Measurements from ENCODE around the gene CACNA1D. TPM values are rescaled to one million over a fixed set of nuclear protein-coding genes. Genes with fewer than 3 reads are reported as not detected.
"Not testable (repeated sequence)": the region's sequence is repeated elsewhere in the genome, so short reads cannot be mapped to it uniquely, and the experiment has no call there.

CACNA1D gene
- 5.6 TPM for total RNA-seq

DNA sequence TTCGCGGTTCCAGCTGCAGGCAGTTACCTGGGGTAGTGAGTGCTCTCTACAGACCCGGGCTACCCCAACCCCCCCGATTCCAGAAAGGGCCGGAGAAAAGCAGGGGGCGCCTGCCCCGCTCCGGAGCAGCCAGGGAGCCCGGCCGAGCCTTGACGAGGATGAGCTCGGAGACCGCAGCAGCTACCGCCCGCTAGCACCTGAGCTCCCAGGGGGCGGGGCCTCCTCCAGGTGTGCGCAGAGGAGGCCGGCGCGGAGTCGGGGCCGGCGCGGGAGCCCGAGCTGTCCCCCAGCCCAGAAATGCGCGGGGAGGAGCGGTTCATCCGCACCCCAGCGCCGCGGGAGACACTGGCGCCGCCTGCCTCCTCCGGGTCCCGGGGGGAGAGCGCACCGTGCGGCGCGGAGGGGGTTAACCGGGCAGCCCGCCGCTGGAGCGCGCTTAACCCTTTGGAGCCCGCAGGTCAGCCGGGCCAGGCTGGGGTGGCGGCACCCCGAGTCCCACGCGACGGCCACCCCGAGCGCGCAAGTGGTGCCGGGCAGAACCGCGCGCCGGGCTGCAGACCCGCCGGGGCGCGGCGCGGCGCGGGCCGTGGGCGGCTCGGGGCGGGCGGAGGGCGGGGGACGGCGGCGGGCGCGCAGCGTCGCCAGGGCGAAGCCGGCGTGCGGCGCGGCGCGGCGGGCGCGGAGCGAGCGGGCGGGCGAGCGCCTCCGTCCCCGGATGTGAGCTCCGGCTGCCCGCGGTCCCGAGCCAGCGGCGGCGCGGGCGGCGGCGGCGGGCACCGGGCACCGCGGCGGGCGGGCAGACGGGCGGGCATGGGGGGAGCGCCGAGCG, at the start of gene CACNA1D:
Gene CACNA1D (plus strand): TSS at position 649 of the 829 bp plus-strand sequence. CDS start 556 bp downstream, outside the sequence.
- DNase-seq = no peak

DNA sequence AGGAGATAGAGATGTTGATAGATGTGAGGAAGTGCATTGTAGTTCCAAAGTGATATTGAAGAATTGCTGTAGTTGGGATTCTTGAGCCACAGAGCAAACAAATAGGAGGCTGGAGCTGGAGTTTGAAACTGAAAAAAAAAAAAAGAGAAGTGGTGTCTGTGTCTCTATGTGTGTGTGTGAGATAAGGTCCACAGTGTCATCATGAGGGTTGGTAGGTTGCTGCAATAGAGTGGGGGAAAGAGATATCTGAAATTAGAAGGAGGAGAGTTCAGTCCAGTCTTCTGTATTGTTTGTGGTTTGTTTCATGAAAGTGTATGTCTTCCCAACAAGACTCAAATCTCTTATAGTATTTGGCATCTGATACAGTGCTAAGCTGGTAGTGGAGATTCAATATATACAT, 37.3 kb upstream of the CACNA1D start:
- DNase-seq = no peak

DNA sequence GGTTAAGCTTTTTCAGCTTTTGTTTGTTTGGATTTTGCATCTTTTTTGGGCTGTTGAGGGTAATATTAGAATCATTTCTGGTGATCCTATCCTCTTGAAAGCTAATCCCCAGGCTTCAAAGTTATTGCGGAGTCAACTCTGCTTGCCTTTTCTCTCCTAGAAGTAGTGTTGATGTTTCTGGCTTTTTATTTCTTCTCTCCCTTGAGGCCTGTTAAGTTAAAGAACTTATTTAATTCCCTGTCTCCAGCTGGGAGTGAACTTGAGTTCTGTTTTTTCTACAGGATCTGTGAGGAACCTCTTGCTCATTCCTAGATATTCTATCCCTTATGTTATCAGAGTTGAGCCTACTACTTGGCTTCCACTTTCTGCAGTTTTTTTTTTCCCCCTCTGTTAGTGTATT, 34.1 kb upstream of the CACNA1D start:
- DNase-seq = no peak

DNA sequence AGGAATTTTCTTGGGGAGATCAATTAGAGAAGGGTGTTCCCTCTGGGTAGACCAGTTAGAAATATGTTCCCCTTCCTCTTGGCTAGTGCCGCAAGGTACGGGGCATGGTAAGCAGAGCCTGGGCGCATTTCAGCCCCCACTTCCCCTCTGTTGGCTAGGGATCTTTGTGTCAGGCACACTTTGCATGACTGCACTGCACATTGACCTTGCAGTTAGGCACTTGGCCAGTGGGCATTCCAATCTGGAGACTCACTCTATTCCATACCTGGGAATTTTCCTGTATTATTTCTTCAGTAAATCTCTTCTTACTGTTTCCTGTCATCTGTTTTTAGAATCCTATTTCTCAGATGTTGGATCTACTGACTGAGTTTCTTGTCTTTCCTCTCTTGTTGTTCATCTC, 30.0 kb upstream of the CACNA1D start:
- no peak for DNase-seq

DNA sequence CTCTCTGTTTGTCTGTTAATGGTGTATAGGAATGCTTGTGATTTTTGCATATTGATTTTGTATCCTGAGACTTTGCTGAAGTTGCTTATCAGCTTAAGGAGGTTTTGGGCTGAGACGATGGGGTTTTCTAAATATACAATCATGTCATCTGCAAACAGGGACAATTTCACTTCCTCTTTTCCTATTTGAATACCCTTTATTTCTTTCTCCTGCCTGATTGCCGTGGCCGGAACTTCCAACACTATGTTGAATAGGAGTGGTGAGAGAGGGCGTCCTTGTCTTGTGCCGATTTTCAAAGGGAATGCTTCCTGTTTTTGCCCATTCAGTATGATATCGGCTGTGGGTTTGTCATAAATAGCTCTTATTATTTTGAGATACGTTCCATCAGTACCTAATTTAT, 24.7 kb upstream of the CACNA1D start:
- not testable (repeated sequence) for DNase-seq

DNA sequence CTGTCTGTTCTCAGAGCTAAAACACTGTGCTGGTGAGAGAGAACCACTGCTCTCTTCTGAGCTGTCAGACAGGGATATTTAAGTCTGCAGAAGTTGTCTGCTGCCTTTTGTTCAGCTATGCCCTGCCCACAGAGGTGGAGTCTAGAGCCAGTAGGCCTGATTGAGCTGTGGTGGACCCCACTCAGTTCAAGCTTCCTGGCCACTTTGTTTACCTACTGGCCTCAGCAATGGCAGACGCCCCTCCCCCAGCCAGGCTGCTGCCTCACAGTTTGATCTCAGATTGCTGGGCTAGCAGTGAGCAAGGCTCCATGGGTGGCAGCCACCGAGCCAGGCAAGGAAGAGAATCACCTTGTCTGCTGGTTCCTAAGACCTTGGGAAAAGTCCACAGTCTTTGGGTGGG, 21.0 kb upstream of the CACNA1D start:
- DNase-seq = no peak

DNA sequence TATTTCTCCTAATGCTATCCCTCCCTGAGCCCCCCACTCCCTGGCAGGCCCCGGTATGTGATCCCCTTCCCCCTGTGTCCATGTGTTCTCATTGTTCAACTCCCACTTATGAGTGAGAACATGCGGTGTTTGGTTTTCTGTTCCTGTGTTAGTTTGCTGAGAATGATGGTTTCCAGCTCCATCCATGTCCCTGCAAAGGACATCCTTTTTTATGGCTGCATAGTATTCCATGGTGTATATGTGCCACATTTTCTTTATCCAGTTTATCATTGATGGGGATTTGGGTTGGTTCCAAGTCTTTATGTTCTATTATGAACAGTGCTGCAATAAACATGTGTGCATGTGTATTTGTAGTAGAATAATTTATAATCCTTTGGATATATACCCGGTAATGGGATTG, 18.0 kb upstream of the CACNA1D start:
- DNase-seq = not testable (repeated sequence)

DNA sequence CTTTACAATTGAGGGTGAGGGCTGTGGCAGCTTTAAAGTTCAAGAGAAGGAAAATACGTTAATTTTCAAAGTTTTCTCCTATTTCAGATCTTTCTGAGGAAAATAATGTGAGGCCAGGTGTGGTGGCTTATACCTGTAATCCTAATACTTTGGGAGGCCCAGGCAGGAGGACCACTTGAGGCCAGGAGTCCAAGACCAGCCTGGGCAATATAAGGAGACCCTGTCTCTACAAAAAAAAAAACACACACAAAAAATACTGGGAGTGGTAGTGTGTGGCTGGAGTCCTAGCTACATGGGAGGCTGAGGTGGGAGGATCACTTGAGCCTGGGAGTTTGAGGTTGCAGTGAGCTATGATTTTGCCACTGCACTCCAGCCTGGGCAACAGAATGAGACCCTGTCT, 16.7 kb upstream of the CACNA1D start:
- not testable (repeated sequence) for DNase-seq

DNA sequence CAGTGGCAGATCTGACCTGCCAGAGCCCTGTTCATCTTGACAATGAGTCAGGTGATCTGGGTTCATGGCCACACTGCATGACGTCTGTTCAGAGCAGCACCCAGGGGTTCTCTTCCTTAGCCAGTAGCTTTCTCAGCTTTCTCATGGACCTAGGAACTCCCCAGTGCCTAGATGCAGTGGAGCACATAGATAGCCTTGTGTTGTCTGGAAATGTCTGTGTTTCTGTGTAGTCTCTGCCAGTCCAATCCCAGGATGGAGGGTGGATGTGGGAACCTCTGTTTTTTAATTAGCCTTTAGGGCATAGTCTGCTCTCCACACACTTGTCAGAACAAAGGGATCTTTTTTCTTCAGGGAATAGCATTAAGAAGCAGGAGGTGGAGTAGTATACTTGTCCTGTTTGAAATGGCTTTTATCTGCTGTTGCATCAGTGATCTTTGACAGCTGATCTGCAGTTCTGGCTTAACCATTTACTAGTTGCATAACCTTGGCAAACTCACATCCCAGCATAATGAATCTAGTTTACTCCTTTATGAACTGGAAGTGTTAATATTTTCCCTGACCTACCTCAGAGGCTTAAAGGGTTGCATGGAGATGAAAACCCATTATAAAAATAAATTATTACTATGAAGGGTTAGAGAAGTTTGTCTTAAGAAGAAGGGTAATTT, 16.1 kb upstream of the CACNA1D start:
- DNase-seq = no peak

DNA sequence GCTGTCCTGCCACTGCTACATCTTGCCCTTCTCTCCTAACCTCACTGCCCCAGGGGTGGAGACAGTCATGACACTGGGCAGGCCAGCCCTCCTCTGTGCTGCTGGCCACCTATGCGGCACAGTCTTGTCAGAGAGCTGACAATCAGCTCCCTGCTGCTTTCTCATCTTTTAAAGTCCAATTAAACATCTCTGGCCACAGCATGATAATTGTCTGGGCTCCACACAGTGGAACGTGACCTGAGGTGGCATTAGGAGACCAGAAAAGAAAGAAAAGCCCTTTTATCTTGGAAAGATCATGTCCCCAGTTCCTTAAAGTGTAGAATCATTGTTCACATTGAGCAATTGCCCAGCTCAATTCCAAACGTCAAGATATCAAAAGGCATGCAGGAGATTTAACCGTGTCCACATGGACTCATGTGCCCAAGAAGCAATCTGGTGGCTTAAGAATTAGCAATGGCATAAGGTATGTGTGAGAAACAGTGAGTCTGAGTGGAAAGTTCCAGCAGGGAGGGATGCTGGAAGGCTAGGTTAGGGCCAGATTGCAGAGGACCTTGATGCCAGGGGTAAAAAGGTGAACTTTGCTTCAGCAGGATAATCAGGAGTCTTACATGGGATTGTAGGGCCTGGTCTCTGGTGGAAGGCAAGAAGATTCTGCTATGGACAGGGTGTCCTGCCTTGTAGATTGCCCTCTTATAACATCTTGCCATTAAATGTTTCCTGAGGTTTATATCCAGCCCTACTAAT, 15.3 kb upstream of the CACNA1D start:
- no peak for DNase-seq

DNA sequence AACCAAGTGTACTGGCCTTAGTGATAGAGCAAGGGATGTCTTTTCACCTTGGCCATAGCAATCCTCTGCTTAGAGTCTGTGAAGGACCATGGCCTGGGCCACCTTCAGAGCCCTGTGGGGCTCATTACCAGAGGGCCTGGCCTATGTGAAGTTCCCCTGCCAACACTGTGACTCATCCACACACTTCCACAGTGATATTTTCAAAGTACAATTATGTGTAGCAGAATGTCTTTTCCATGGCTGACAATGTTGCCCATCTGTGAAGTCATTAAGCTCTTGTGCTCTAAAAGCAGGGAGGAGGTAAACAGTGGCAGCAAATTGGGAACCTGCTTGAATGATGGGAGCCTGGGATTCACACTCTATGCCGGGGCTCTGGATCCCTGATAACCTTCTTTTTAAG, 12.2 kb upstream of the CACNA1D start:
- DNase-seq = no peak

DNA sequence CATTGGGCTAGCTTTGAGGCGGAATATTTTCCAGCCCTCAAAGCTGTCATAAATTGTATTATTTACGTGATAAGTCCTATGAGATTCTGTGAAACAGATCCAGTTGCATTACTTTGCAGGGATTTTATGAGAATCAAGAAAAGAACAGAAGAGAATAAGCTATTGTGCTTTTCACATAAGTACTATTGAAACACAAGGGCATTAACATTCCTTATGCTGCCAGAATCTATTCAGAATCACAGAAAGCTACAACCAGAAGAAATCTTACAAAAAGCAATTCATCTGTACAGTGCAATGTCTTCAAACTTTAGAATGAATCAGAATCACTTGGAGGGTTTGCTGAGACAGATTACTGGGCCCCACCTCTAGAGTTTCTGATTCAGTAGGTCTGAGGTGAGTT, 10.6 kb upstream of the CACNA1D start:
- DNase-seq = no peak

DNA sequence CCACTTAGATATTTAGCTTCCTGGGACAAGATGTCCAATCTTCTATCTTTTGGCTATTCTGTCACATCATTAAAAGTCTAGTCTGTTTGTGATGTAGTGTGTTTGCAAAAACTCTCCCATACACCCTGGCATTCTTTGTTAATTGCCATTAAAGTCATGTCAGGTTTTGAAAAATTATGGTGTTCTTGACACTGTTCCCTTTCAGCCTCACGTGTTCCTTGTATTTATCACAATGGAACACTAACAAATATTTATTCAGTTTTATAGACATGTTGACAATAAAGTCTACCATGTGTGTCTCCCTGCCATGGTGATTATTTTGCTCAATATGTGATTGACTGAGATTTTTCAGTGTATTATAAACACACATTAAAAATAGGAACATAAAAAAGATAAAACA, 9.4 kb upstream of the CACNA1D start:
- no peak for DNase-seq

DNA sequence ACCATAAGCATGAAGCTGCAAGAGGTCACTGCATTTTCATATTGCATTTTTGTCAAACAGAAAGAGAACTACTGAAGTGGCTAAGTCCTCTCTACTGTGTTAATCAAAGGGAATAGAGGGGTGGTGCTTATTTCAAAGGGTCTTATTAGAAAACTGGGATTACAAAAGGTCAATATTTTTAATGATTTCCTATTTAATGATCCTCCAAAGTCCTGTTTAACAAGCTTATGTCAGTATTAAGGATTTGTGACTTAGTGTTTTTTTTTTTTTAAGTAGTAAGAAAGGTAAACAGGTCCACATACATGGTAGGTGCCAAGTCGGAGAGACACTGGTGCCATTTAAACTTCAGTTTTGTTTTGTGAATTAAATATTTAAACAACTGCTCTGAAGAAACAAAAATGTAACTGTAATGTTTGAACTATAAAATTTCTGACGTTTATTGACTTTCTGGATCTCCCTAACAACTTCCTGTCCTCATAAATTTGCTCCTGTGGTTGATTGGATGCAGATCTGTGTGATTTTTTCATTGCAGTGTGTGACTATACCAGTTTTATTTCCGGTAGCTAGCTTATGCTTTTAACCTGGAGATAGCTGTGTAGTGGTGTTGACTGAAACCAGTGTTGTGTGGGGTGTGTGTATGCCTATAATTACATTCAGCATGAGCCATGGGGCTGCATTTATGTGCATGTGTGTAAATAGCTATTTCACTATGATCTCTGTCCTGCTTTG, 8.6 kb upstream of the CACNA1D start:
- no peak for DNase-seq

DNA sequence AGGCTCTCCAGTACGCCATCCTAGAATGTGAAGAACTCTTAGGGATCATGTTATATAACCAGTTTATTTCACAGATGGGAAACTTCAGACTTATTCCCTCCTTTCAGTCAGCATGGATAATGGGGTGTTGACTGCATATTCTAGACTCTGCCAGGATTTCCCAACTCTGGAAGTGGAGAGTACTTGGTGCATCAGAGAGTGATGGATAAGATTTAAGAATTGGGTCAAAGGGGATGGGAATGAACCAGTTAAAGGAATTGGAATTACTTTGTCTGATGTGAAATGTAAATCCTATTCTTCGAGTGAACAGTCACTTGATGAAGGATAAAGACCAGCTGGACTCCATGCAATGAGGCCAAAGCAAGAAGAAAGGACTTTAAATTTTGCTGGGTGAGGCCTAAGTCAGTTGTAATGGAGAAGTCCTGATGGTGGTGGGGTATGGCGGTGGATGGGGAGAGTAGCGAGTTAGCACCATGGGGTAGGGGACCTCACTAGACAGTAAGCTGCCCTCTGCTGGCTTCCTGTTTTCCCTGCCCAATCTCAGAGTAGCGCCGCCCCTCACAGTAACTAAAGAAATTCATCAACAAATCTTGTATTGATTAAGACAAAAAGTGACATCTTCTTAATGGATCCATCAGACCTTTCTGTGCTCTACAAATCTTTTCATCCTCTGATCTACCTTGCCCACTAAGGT, 7.3 kb upstream of the CACNA1D start:
- no peak for DNase-seq

DNA sequence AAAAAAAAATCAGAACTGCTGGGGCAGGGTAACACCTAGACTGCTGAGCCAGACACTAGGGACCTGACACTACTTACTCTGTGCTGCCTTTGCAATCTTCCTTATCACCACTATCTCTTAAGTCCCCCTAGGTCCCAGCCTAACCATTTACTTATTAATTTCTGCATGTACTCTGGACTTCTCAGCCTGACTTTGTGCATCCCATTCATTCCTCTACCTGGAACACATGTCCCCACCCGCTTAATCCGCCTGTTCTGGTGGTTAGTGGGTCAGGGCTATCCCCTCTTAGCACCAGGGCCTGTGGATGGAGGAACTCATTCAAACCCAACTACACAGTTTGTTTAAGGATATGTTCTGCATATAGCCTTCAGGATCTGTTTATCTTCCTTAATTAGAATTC, 5.0 kb upstream of the CACNA1D start:
- DNase-seq = no peak

DNA sequence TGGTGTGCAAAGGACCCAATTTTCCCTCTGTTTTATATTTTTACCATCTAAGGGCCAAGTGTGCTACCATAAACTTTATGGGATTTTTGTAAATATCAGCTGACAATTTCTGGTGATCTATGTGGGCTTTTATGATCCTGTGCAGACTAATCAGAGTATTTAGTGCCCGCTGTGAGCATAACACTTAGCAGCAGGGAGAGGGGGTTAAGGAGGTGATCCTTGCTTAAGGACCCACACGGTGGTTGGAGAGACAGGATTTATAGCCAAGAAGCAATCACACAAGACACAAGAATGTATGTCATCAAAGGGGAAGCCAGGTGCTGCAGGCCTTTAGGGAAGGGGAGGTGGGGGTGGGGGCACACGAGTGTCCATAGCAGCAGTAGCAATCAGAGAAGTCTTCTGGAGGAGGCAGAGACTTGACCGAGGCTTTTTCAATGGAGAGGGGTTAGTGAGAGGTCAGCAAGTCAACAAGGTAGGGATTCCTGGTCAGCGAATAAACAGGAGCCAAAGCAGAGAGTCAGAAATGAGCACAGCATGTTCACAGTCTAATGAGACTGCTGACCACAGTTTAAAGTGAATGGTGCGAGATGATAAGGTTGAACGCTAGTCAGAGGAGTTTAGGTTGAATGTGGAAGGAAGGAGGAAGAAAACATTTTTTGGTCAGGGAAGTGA, 4.5 kb upstream of the CACNA1D start:
- DNase-seq = no peak

DNA sequence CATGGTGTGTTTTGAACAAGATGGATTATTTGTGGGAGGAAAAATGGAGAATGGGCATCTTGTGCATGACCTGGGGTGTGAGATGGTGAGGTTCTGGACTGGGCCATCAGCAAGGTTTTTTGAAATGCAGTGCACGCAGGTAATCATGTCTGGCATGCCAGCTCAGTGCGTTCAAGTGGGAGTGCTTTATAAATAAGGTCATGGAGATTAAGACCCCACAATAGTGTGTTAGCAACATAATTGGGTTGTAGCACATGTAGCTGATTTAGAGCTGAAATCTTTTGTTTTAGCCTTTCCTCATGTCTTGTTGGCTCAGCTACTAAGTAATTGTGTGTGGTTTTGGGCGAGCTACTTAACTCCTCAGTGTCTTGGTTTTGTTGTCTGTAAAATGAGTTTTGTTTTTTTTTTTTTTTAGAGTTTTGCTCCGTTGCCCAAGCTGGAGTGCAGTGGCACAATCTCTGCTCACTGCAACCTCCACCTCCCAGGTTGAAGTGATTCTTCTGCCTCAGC, 3.9 kb upstream of the CACNA1D start:
- no peak for DNase-seq

DNA sequence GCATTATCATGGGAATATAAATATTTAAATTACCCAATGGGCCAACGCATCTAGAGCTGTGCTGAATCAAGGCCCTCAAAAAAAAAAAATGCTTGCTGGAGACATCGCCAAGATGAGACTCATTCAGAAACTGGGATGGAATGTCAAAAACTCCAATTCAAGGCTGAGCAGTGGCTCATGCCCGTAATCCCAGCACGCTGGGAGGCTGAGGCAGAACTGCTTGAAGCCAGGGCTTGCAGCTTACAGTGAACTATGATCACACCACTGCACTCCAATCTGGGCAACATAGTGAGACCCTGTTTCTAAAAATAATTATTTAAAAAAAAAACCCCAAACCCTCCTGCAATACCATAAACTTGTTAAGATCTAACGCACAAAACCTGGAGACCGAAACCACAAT, 3.1 kb upstream of the CACNA1D start:
- DNase-seq = no peak

DNA sequence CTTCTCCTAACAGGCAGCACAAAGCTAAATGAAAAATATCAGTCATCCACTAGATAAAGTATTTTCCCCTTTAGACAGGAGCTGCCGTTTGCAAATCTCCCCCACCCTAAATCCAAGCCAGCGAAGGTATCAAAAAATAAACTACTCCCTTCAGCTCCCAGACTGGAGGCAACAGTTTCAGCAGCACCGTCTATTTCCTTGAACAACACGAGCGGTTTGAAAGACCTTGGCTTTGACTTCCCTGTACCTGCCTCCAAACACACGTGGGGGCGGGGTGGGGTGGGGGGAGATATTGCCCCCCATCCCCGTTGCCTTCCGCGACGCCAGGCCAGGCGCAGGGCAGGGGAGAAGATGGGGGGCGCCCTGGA, 832 bp upstream of the CACNA1D start:
- no peak for DNase-seq

DNA sequence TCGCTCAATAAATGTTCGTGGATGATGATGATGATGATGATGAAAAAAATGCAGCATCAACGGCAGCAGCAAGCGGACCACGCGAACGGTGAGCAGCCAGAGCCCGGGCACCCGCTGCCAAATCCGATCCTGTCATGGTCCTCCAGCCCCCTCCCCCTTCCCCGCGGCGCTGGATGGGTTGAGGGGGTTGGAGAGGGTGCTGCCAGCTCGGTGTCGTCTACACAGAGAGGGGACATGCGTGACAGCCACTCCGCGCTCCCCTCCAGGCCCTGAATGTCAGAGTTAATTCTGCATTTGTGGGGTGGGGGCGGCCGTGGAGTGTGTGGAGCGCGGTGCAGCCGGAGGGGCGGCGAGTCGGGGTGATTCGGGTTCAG, 722 bp downstream of the CACNA1D start:
- DNase-seq = no peak

All from skin of body (tissue), 2 donors.